Upper lobe of left lung (tissue), 6 donors: ENCODE data around the gene MRPL55. TPM values are rescaled to one million over a fixed set of nuclear protein-coding genes. Genes with fewer than 3 reads are reported as not detected.

Experiments used
- ATAC-seq, 2 donors: fragments of 200-7000 bp; cut with Tn5 transposase; one replicate each; pipeline ENCODE4 v1.9.1; 2022; ENCODE audit warnings: mild to moderate bottlenecking in 2 of 2, moderate library complexity in 2 of 2; ENCODE audit not compliant: low FRiP score in 2 of 2
- DNase-seq, 2 donors: peaks; one replicate each; pipeline ENCODE4 v3.0.0-alpha.2; 2019 to 2020
- H3K27ac ChIP-seq, 4 donors: fragments of 200-600 bp; sonication (generic); one replicate each; pipeline ENCODE4 v1.5.1; 2016 to 2019
- H3K27me3 ChIP-seq, 4 donors: fragments of 200-600 bp; sonication (generic); one replicate each; pipeline ENCODE4 v1.5.1; 2017 to 2019
- H3K36me3 ChIP-seq, 4 donors: fragments of 200-600 bp; sonication (generic); one replicate each; pipeline ENCODE4 v1.5.1; 2016 to 2019
- H3K4me1 ChIP-seq, 4 donors: fragments of 200-600 bp; sonication (generic); one replicate each; pipeline ENCODE4 v1.5.1; 2018 to 2019
- H3K4me3 ChIP-seq, 4 donors: fragments of 200-600 bp; sonication (generic); one replicate each; pipeline ENCODE4 v1.5.1; 2017 to 2019; ENCODE audit warnings: mild to moderate bottlenecking in 2 of 4, moderate library complexity in 1 of 4
- H3K9me3 ChIP-seq, 4 donors: fragments of 200-600 bp; sonication (generic); one replicate each; pipeline ENCODE4 v1.5.1; 2018 to 2019
- EP300 ChIP-seq, 4 donors: sonication (generic); formaldehyde crosslinking; IDR thresholded peaks; one replicate each; pipeline ENCODE4 v1.5.1; 2017; ENCODE audit warnings: antibody characterized with exemption in 4 of 4, control low read depth in 2 of 4
- POLR2A ChIP-seq, 4 donors: fragments of 450-650 bp; IDR thresholded peaks; one replicate each; pipeline ENCODE4 v1.5.1; 2016 to 2017; ENCODE audit warnings: antibody characterized with exemption in 4 of 4, mild to moderate bottlenecking in 2 of 4
- POLR2AphosphoS5 ChIP-seq, 2 donors: sonication (generic); formaldehyde crosslinking; IDR thresholded peaks; one replicate each; pipeline ENCODE4 v1.5.1; 2017; ENCODE audit warnings: antibody characterized with exemption in 2 of 2
- WGBS, 2 donors: methylation state at CpG; one replicate each; pipeline ENCODE4 v1.1.5; 2017 to 2018; 5-methylcytosine and 5-hydroxymethylcytosine counted together
- total RNA-seq, 6 donors: library from RNA; depleted of rRNA in 4 of 6; stranded (reverse); fragments of >200 nt in 4 of 6; gene quantifications; one replicate each; pipeline versions ENCODE4 v1.1.0 to v1.2.1, GENCODE V29; 2016 to 2021
- TF ChIP-seq, protein P1 (sequence below), 6 experiments: fragments of 450-650 bp in 4 of 6; fragments of 200-600 bp in 2 of 6; sonication (generic) in 2 of 6; IDR thresholded peaks; one replicate each; pipeline ENCODE4 v1.5.1; 2016 to 2019; ENCODE audit warnings: antibody characterized with exemption in 6 of 6
- donor health status: DM: no; HTN: no; CAD: no; lungs with moderate emphysema.
- donor health status: DM: no; HTN: yes; CAD: no; lungs with severe emphysema.

The MRPL55 gene
- total RNA-seq, 6 donors from 2014 or later: 42.4 to 161 (median 60.1) TPM

DNA sequence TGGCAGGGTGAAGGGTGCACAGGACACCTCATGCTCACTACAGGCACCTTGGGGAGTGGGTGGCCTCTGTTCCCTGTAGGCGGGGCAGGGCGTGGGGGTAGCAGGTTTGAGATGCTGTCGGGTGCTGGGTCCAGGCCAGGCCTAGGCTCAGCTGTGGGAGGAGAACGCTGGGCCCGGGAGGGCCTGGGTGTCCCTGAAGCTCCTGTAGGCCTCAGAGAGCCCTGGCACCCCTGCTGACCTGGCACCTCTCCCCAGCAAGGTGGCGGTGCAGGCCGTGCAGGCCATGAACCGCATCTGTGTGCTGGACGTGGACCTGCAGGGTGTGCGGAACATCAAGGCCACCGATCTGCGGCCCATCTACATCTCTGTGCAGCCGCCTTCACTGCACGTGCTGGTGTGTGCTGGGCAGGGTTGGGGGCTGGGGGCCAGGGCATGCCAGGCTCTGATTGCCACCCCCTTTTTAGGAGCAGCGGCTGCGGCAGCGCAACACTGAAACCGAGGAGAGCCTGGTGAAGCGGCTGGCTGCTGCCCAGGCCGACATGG, 38.1 kb upstream of the MRPL55 start:
- peak in 1 of 2 donors; percentile 71 for DNase-seq
- no peaks in the 10 kb centered on the region for H3K9me3 ChIP-seq
- no peaks in the 10 kb centered on the region for H3K27me3 ChIP-seq
- no peak for ATAC-seq
- peaks cover 69 to 95% (median 89%) of the 10 kb centered on the region in 4 donors for H3K4me1 ChIP-seq
- TF ChIP-seq POLR2AphosphoS5 (IDR thresholded peaks at IDR 0.05) (no peak), POLR2A (IDR thresholded peaks at IDR 0.05) (no peak), EP300 (IDR thresholded peaks at IDR 0.05) (no peak)
- TF ChIP-seq, protein P1, sequence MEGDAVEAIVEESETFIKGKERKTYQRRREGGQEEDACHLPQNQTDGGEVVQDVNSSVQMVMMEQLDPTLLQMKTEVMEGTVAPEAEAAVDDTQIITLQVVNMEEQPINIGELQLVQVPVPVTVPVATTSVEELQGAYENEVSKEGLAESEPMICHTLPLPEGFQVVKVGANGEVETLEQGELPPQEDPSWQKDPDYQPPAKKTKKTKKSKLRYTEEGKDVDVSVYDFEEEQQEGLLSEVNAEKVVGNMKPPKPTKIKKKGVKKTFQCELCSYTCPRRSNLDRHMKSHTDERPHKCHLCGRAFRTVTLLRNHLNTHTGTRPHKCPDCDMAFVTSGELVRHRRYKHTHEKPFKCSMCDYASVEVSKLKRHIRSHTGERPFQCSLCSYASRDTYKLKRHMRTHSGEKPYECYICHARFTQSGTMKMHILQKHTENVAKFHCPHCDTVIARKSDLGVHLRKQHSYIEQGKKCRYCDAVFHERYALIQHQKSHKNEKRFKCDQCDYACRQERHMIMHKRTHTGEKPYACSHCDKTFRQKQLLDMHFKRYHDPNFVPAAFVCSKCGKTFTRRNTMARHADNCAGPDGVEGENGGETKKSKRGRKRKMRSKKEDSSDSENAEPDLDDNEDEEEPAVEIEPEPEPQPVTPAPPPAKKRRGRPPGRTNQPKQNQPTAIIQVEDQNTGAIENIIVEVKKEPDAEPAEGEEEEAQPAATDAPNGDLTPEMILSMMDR (IDR thresholded peaks at IDR 0.05): no peak
- WGBS, 2 donors: 91 to 99% methylated on average over 12 to 13 of the region's 20 CpGs
- peaks cover 0 to 59% (median 43%) of the 10 kb centered on the region in 4 donors for H3K36me3 ChIP-seq
- H3K4me3 ChIP-seq: no peak overlapping the region
- peak overlapping the region in 2 of 4 donors; percentile 89 to 96 for H3K27ac ChIP-seq

DNA sequence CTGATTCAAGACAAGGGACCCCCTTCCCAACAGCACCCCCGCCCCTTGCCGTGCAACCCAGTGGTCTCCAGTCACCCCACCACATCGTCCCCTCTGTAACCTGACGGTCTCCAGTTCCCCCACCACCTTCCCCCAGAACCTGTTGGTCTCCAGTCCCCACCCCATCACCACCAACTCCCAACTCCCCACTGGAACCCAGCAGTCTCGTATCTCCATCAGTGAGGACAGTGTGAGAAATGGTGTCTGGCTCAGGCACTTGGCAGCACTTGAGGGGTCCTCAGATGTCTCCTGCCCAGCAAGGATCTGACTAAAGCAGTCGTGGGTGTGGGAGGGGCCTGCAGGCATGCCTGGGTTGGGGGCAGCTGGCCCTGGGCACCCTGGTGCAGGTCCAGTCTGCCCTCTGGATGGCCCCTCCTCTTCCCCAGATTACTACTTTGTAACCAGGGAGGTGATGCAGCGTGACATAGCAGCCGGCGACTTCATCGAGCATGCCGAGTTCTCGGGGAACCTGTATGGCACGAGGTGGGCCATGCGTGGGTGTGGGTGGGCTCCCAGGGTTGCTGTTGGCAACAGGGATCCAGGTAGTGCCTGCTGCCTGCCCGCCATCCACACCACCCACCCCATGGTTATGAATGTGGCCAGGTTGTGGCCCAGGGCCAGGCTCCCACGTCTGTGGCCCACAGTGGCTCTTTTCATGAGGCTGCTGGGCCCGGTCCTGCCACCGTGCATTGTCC, 37.5 kb upstream of the MRPL55 start:
- TF ChIP-seq, protein P1 (IDR thresholded peaks at IDR 0.05): no peak
- DNase-seq: peak in 1 of 2 donors; percentile 65
- H3K27ac ChIP-seq: peak overlapping the region in 2 of 4 donors; percentile 89 to 96
- no peak for ATAC-seq
- no peaks in the 10 kb centered on the region for H3K27me3 ChIP-seq
- 81 to 95% methylated on average over 6 to 18 of the region's 18 CpGs for WGBS, 2 donors
- peaks cover 0 to 66% (median 47%) of the 10 kb centered on the region in 4 donors for H3K36me3 ChIP-seq
- H3K9me3 ChIP-seq: no peaks in the 10 kb centered on the region
- peaks cover 69 to 95% (median 89%) of the 10 kb centered on the region in 4 donors for H3K4me1 ChIP-seq
- no peak overlapping the region for H3K4me3 ChIP-seq

GRCh38 chr1:228145463-228146416, 36.6 kb upstream of the MRPL55 start:
- Histone ChIP-seq H3K27ac (peak overlapping the region in 2 of 4 donors; percentile 89 to 96), H3K9me3 (no peaks in the 10 kb centered on the region), H3K4me1 (peaks cover 69 to 95% (median 87%) of the 10 kb centered on the region in 4 donors), H3K27me3 (no peaks in the 10 kb centered on the region), H3K36me3 (peaks cover 0 to 68% (median 47%) of the 10 kb centered on the region in 4 donors), H3K4me3 (no peak overlapping the region)
- WGBS, 2 donors: 90 to 94% methylated on average over 12 to 31 of the region's 31 CpGs
- ATAC-seq (no peak), DNase-seq (peak in 1 of 2 donors; percentile 57)
- no peak for TF ChIP-seq POLR2A (IDR thresholded peaks at IDR 0.05)
- TF ChIP-seq POLR2AphosphoS5 (IDR thresholded peaks at IDR 0.05): no peak
- TF ChIP-seq EP300 (IDR thresholded peaks at IDR 0.05): no peak
- TF ChIP-seq, protein P1 (IDR thresholded peaks at IDR 0.05): no peak

GRCh38 chr1:228144993-228145343, 35.9 kb upstream of the MRPL55 start:
- H3K9me3 ChIP-seq: no peaks in the 10 kb centered on the region
- H3K27ac ChIP-seq: peak overlapping the region in 2 of 4 donors; percentile 89 to 96
- 88 to 96% methylated on average over 2 to 7 of the region's 8 CpGs for WGBS, 2 donors
- TF ChIP-seq EP300 (IDR thresholded peaks at IDR 0.05) (no peak), POLR2A (IDR thresholded peaks at IDR 0.05) (no peak), POLR2AphosphoS5 (IDR thresholded peaks at IDR 0.05) (no peak)
- TF ChIP-seq, protein P1 (IDR thresholded peaks at IDR 0.05): no peak
- DNase-seq: peak in 1 of 2 donors; percentile 42
- peaks cover 0 to 68% (median 47%) of the 10 kb centered on the region in 4 donors for H3K36me3 ChIP-seq
- no peak for ATAC-seq
- no peaks in the 10 kb centered on the region for H3K27me3 ChIP-seq
- peaks cover 63 to 88% (median 79%) of the 10 kb centered on the region in 4 donors for H3K4me1 ChIP-seq
- H3K4me3 ChIP-seq: no peak overlapping the region
